Ovary (tissue), 3 donors: Measurements from ENCODE around the gene PDK1.

ENCODE experiments used
- POLR2A ChIP-seq: fragments of 450-650 bp; IDR thresholded peaks from one replicate; pipeline ENCODE4 v1.6.1; 2017; ENCODE audit warnings: antibody characterized with exemption, mild to moderate bottlenecking, moderate library complexity
- TF ChIP-seq, protein P1 (sequence below), 3 donors: fragments of 450-650 bp in 2 of 3; fragments of 200-600 bp in 1 of 3; IDR thresholded peaks; one replicate each; pipeline versions ENCODE4 v1.5.1 to v1.8.0; 2016 to 2022; ENCODE audit warnings: antibody characterized with exemption in 3 of 3, mild to moderate bottlenecking in 1 of 3
- donor health status: DM: no; HTN: no; CAD: no.

DNA sequence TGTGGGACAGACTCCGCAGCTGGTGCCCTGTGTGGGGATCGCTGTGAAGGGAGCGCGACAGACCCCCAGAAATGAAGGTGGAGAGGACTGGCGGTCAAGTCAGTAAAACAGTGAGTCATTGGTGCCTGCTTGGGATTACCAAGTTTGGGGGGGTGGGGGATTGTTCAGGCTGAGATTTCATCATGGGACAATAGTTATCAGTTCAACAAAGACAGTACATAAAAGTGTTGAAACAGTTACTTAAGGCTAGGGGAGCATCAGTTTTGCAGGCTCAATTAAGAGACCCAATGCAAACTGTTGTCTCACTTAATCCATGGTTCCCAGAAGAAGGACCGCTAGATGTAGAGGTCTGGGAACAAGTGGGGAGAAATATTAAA lies 42.4 kb upstream of the PDK1 start:
- TF ChIP-seq, protein P1, sequence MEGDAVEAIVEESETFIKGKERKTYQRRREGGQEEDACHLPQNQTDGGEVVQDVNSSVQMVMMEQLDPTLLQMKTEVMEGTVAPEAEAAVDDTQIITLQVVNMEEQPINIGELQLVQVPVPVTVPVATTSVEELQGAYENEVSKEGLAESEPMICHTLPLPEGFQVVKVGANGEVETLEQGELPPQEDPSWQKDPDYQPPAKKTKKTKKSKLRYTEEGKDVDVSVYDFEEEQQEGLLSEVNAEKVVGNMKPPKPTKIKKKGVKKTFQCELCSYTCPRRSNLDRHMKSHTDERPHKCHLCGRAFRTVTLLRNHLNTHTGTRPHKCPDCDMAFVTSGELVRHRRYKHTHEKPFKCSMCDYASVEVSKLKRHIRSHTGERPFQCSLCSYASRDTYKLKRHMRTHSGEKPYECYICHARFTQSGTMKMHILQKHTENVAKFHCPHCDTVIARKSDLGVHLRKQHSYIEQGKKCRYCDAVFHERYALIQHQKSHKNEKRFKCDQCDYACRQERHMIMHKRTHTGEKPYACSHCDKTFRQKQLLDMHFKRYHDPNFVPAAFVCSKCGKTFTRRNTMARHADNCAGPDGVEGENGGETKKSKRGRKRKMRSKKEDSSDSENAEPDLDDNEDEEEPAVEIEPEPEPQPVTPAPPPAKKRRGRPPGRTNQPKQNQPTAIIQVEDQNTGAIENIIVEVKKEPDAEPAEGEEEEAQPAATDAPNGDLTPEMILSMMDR (IDR thresholded peaks at IDR 0.05), result no peak
- no peak for TF ChIP-seq POLR2A
